Lung (tissue), 12 donors: ENCODE data around the gene TMEM19. TPM values are rescaled to one million over a fixed set of nuclear protein-coding genes. Genes with fewer than 3 reads are reported as not detected.
"Not testable (repeated sequence)": the region's sequence is repeated elsewhere in the genome, so short reads cannot be mapped to it uniquely, and the experiment has no call there.

Source experiments
- ATAC-seq: fragments of 200-7000 bp; cut with Tn5 transposase; one replicate; pipeline ENCODE4 v1.9.1; 2020; ENCODE audit warnings: moderate number of reproducible peaks; ENCODE audit not compliant: insufficient read depth, low FRiP score
- DNase-seq, 3 donors: peaks; one replicate each; pipeline ENCODE4 v3.0.0-alpha.2; 2013 to 2017
- H3K27ac ChIP-seq, 2 donors: one replicate each; pipeline ENCODE4 v1.5.1; 2013; ENCODE audit warnings: mild to moderate bottlenecking in 2 of 2, moderate library complexity in 2 of 2, control low read depth in 1 of 2, inconsistent platforms in 1 of 2, low read depth in 1 of 2, low read length in 1 of 2
- H3K27me3 ChIP-seq, 3 donors: one replicate each; pipeline ENCODE4 v1.5.1; 2013; ENCODE audit warnings: low read length in 2 of 3; ENCODE audit not compliant: control insufficient read depth in 3 of 3, insufficient read depth in 3 of 3
- H3K36me3 ChIP-seq, 4 donors: one replicate each; pipeline ENCODE4 v1.5.1; 2013; ENCODE audit warnings: low read length in 4 of 4, mild to moderate bottlenecking in 1 of 4, moderate library complexity in 1 of 4; ENCODE audit not compliant: control insufficient read depth in 4 of 4, insufficient read depth in 4 of 4
- H3K4me1 ChIP-seq, 5 donors: one replicate each; pipeline ENCODE4 v1.5.1; 2013; ENCODE audit warnings: low read length in 5 of 5, mild to moderate bottlenecking in 2 of 5, moderate library complexity in 1 of 5; ENCODE audit not compliant: control insufficient read depth in 5 of 5, insufficient read depth in 5 of 5
- H3K4me3 ChIP-seq: one replicate; pipeline ENCODE4 v1.5.1; 2013; ENCODE audit warnings: mild to moderate bottlenecking, control low read depth, moderate library complexity
- H3K9ac ChIP-seq, 2 donors: one replicate each; pipeline ENCODE4 v1.5.1; 2013; ENCODE audit warnings: low read length in 2 of 2, control low read depth in 1 of 2; ENCODE audit not compliant: insufficient read depth in 1 of 2
- H3K9me3 ChIP-seq, 4 donors: one replicate each; pipeline ENCODE4 v1.5.1; 2013; ENCODE audit warnings: low read length in 3 of 4, mild to moderate bottlenecking in 1 of 4, moderate library complexity in 1 of 4; ENCODE audit not compliant: control insufficient read depth in 4 of 4, insufficient read depth in 3 of 4
- CTCF ChIP-seq: IDR thresholded peaks from 2 replicates; pipeline ENCODE4 v1.5.1; 2012; ENCODE audit warnings: mild to moderate bottlenecking; ENCODE audit errors: control extremely low read depth, extremely low read depth
- WGBS, 2 donors: extraction: QIAGEN DNeasy Blood & Tissue Kit; methylation state at CpG; one replicate each; pipeline ENCODE4 v1.1.7; 2013; 5-methylcytosine and 5-hydroxymethylcytosine counted together
- polyA plus RNA-seq, 2 donors: library from polyadenylated mRNA; stranded (reverse); fragments of 200-250 nt; gene quantifications; one replicate each; pipeline ENCODE4 v1.2.1, GENCODE V29; 2013
- total RNA-seq, 2 donors: library from RNA; depleted of rRNA in 1 of 2; stranded (reverse); fragments of >200 nt in 1 of 2; gene quantifications; one replicate each; pipeline ENCODE4 v1.2.1, GENCODE V29; 2014 to 2021
- donor health status: control.
- donor health status: control.
- donor health status: Bipolar disorder and iron deficiency.
- donor health status: healthy.
- donor health status: DM: yes; HTN: yes; CAD: no.

The TMEM19 gene
- total and polyA plus RNA-seq, 4 donors = 8.9 to 25.2 (median 13.4) TPM

GRCh38 chr12:71686658-71687025 lies 760 bp downstream of the TMEM19 start:
- no peak for TF ChIP-seq CTCF
- H3K4me3 ChIP-seq = peak overlapping the region; percentile 81
- no peak for ATAC-seq
- H3K27me3 ChIP-seq = no peaks in the 10 kb centered on the region
- WGBS, 2 donors = 6 to 17% methylated on average over 3 of the region's 3 CpGs
- DNase-seq = peak in 1 of 3 donors; percentile 27
- H3K9ac ChIP-seq = peak overlapping the region; percentile 21 to 63
- no peaks in the 10 kb centered on the region for H3K9me3 ChIP-seq
- H3K36me3 ChIP-seq = no peaks in the 10 kb centered on the region
- peak overlapping the region in 1 of 2 donors; percentile 95 for H3K27ac ChIP-seq
- peaks cover 0 to 29% (median 3%) of the 10 kb centered on the region in 5 donors for H3K4me1 ChIP-seq

GRCh38 chr12:71687172-71687571 lies 1.3 kb downstream of the TMEM19 start:
- not testable (repeated sequence) for H3K27ac ChIP-seq, H3K4me3 ChIP-seq, H3K9ac ChIP-seq, H3K36me3 ChIP-seq, H3K27me3 ChIP-seq, H3K9me3 ChIP-seq, DNase-seq, ATAC-seq
- WGBS, 2 donors = 89 to 91% methylated on average over 11 of the region's 11 CpGs
- H3K4me1 ChIP-seq = peaks cover 0 to 29% (median 3%) of the 10 kb centered on the region in 5 donors

GRCh38 chr12:71688961-71689570 lies 3.2 kb downstream of the TMEM19 start:
- H3K27me3 ChIP-seq = no peaks in the 10 kb centered on the region
- no peak overlapping the region for H3K27ac ChIP-seq
- no peak for TF ChIP-seq CTCF
- H3K4me1 ChIP-seq = peaks cover 0 to 29% (median 4%) of the 10 kb centered on the region in 5 donors
- no peak overlapping the region for H3K4me3 ChIP-seq
- DNase-seq (peak in 2 of 3 donors; percentile 29 to 43), ATAC-seq (no peak)
- H3K36me3 ChIP-seq = no peaks in the 10 kb centered on the region
- WGBS, 2 donors = 87 to 90% methylated on average over 5 of the region's 5 CpGs
- no peak overlapping the region for H3K9ac ChIP-seq
- no peaks in the 10 kb centered on the region for H3K9me3 ChIP-seq

- ATAC-seq = no peak
These were observed 5.7 kb downstream of the TMEM19 start for GRCh38 chr12:71691504-71692129.

More at GRCh38 chr12:71691504-71692129, 5.7 kb downstream of the TMEM19 start:
- no peak for TF ChIP-seq CTCF
- Histone ChIP-seq H3K9me3 (no peaks in the 10 kb centered on the region), H3K27me3 (no peaks in the 10 kb centered on the region), H3K9ac (no peak overlapping the region), H3K36me3 (no peaks in the 10 kb centered on the region), H3K4me3 (no peak overlapping the region), H3K4me1 (peaks cover 0 to 28% (median 4%) of the 10 kb centered on the region in 5 donors), H3K27ac (no peak overlapping the region)
- 92 to 96% methylated on average over 4 of the region's 4 CpGs for WGBS, 2 donors
- DNase-seq = no peak
